Measurements from ENCODE around the gene DESI1. TPM values are rescaled to one million over a fixed set of nuclear protein-coding genes. Genes with fewer than 3 reads are reported as not detected.

Gene DESI1
- polyA plus RNA-seq, 1 of the 3 experiments (the other 2 are of a cell fraction), result 8.2 TPM

DNA sequence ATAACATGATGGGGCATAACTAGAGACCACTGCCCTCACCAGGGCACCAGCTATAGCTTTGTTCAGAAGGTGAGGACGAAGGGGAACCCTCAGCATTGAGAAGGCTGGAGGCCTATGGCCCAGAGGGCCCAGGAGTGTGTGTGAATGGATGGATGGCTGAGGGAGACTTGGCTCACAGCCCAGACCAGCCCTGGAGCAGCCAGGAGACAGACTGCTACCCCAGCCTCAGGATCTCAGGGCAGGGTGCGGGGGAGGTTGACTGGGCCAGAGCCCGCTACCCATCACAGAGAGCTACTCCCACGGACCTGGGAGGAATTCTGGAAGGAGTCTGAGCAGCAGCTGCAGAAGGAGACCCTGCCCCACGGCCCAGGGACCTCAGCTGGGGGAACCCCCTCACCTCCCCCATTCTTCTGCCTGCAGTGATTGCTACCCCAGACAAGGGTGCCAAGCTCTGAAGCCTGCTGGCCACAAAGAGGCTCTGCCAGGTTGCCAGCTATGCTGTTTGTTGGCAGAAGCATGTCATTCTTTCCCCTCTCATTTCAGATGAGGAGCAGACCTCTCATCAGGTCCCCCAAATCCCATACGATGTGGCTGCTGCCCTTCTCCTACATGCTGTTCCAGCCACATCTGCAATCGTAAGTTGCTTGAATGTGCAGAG is 65.4 kb downstream of the DESI1 start (continued):
- no peak for TF ChIP-seq FOXM1 (IDR thresholded peaks at IDR 0.05; ENCODE audit: low read depth)
- no peak for TF ChIP-seq TEAD4 (IDR thresholded peaks at IDR 0.05; ENCODE audit: borderline replicate concordance, insufficient read depth)
- no peak for TF ChIP-seq TCF12 (IDR thresholded peaks at IDR 0.05)
- no peak for TF ChIP-seq SIN3A (IDR thresholded peaks at IDR 0.05; ENCODE audit: borderline replicate concordance, low read depth, low read length)
- no peak for TF ChIP-seq NFIC (IDR thresholded peaks at IDR 0.05; ENCODE audit: borderline replicate concordance)
- TF ChIP-seq, protein P1, sequence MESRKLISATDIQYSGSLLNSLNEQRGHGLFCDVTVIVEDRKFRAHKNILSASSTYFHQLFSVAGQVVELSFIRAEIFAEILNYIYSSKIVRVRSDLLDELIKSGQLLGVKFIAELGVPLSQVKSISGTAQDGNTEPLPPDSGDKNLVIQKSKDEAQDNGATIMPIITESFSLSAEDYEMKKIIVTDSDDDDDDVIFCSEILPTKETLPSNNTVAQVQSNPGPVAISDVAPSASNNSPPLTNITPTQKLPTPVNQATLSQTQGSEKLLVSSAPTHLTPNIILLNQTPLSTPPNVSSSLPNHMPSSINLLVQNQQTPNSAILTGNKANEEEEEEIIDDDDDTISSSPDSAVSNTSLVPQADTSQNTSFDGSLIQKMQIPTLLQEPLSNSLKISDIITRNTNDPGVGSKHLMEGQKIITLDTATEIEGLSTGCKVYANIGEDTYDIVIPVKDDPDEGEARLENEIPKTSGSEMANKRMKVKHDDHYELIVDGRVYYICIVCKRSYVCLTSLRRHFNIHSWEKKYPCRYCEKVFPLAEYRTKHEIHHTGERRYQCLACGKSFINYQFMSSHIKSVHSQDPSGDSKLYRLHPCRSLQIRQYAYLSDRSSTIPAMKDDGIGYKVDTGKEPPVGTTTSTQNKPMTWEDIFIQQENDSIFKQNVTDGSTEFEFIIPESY (IDR thresholded peaks at IDR 0.05; ENCODE audit: borderline replicate concordance, low read depth), result no peak
- no peak for TF ChIP-seq RXRA (IDR thresholded peaks at IDR 0.05; ENCODE audit: borderline replicate concordance, low read depth)
- no peak for TF ChIP-seq JUND (IDR thresholded peaks at IDR 0.05)
- TF ChIP-seq CHD2 (IDR thresholded peaks at IDR 0.05; ENCODE audit: low read length, partially characterized antibody), result no peak

DNA sequence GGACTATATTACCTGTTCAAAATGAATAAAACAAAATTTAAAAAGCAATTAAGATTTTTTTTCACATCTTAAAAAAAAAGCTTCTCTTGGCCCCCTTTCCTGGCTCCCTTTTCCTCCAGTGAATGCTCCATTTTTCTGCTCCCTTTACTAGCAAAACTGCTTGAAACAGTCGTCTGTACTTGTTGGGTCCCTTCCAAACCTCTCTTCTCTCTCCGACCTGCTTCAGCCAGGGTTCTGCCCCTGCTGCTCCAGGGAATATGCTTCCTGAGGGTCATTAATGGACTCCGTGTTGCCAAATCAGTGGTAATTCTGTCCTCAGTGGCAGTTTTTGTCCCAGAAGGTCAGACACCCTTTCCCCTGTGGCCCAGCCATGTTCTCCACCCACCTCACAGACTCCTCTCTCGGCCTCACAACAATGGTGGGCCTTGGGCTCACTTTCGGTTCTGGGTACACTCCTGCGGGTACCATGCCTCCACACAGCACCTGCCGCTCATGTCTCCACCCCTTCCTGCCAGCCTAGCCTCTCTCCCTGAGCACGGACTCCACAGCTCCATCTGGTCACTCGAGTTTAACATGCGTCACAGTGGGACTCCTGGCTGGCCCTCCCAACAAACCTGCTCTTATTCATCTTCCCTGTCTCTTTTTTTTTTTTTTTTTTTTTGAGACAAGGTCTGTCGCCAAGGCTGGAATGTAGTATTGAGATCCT is 68.8 kb downstream of the DESI1 start:
- TF ChIP-seq ELF1 (IDR thresholded peaks at IDR 0.05) (no peak), RXRA (IDR thresholded peaks at IDR 0.05; ENCODE audit: borderline replicate concordance, low read depth) (no peak), POLR2AphosphoS5 (IDR thresholded peaks at IDR 0.05; ENCODE audit: low read depth, low read length) (no peak), SIN3A (IDR thresholded peaks at IDR 0.05; ENCODE audit: borderline replicate concordance, low read depth, low read length) (no peak), EP300 (IDR thresholded peaks at IDR 0.05; ENCODE audit: borderline replicate concordance in 1 of 2, low read depth in 1 of 2, low read length in 1 of 2) (no peak), FOXM1 (IDR thresholded peaks at IDR 0.05; ENCODE audit: low read depth) (no peak), NFIC (IDR thresholded peaks at IDR 0.05; ENCODE audit: borderline replicate concordance) (no peak), TAF1 (IDR thresholded peaks at IDR 0.05; ENCODE audit: borderline replicate concordance, low read depth, low read length) (no peak), RCOR1 (IDR thresholded peaks at IDR 0.05; ENCODE audit: low read length) (no peak), RAD21 (IDR thresholded peaks at IDR 0.05; ENCODE audit: low read length) (no peak), YY1 (IDR thresholded peaks at IDR 0.05; ENCODE audit: low read depth) (no peak), NRF1 (IDR thresholded peaks at IDR 0.05; ENCODE audit: low read depth, low read length) (no peak)
- TF ChIP-seq, protein P2, sequence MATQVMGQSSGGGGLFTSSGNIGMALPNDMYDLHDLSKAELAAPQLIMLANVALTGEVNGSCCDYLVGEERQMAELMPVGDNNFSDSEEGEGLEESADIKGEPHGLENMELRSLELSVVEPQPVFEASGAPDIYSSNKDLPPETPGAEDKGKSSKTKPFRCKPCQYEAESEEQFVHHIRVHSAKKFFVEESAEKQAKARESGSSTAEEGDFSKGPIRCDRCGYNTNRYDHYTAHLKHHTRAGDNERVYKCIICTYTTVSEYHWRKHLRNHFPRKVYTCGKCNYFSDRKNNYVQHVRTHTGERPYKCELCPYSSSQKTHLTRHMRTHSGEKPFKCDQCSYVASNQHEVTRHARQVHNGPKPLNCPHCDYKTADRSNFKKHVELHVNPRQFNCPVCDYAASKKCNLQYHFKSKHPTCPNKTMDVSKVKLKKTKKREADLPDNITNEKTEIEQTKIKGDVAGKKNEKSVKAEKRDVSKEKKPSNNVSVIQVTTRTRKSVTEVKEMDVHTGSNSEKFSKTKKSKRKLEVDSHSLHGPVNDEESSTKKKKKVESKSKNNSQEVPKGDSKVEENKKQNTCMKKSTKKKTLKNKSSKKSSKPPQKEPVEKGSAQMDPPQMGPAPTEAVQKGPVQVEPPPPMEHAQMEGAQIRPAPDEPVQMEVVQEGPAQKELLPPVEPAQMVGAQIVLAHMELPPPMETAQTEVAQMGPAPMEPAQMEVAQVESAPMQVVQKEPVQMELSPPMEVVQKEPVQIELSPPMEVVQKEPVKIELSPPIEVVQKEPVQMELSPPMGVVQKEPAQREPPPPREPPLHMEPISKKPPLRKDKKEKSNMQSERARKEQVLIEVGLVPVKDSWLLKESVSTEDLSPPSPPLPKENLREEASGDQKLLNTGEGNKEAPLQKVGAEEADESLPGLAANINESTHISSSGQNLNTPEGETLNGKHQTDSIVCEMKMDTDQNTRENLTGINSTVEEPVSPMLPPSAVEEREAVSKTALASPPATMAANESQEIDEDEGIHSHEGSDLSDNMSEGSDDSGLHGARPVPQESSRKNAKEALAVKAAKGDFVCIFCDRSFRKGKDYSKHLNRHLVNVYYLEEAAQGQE (IDR thresholded peaks at IDR 0.05; ENCODE audit: low read depth, low read length), result no peak
- TF ChIP-seq, protein P1 (IDR thresholded peaks at IDR 0.05; ENCODE audit: borderline replicate concordance, low read depth), result no peak
- Histone ChIP-seq H3K9me3 (no peaks in the 10 kb centered on the region), H2AFZ (ENCODE audit: low read depth) (no peak overlapping the region), H3K4me1 (ENCODE audit: control insufficient read depth in 1 of 2, insufficient read depth in 2 of 2, low read depth in 1 of 2, low read length in 1 of 2) (peaks cover 0 to 8% of the 10 kb centered on the region in 2 experiments; a peak in 1 of 4 replicates), H3K9me2 (no peaks in the 10 kb centered on the region), H3F3A (replicated peaks; ENCODE audit: insufficient read depth) (no peaks in the 10 kb centered on the region), H3K4me3 (ENCODE audit: low read depth in 2 of 2, low read length in 1 of 2) (no peak overlapping the region), H3K79me2 (ENCODE audit: insufficient read depth) (no peaks in the 10 kb centered on the region), H4K20me1 (ENCODE audit: insufficient read depth) (no peaks in the 10 kb centered on the region), H3K36me3 (replicated peaks in 1 of 2; ENCODE audit: control insufficient read depth in 1 of 2, insufficient read depth in 2 of 2, low read length in 1 of 2) (no peaks in the 10 kb centered on the region), H3K27ac (ENCODE audit: low read depth in 2 of 2, low read length in 1 of 2) (no peak overlapping the region), H3K27me3 (ENCODE audit: insufficient read depth) (no peaks in the 10 kb centered on the region), H3K4me2 (no peak overlapping the region), H3K9ac (no peak overlapping the region)
- 77% methylated on average over 9 of the region's 11 CpGs for WGBS (ENCODE audit: low lambda C conversion rate)
- CTCF ChIA-PET, result no interaction called here
- no peak for DNase-seq
- POLR2A ChIA-PET, result no interaction called here
